K562 treated with DMSO at 1 percent for 48 hours (cell line): ENCODE measurements around the gene DOK5. TPM values are rescaled to one million over a fixed set of nuclear protein-coding genes. Genes with fewer than 3 reads are reported as not detected.

Source experiments
- total RNA-seq: library from RNA; unstranded; fragments of 300-600 nt; gene quantifications from 2 replicates; pipeline ENCODE4 v1.2.3, GENCODE V29; 2022; ENCODE audit warnings: low replicate concordance; ENCODE audit errors: extremely low read depth

Gene DOK5
- total RNA-seq, result not detected in 2 replicates

DNA sequence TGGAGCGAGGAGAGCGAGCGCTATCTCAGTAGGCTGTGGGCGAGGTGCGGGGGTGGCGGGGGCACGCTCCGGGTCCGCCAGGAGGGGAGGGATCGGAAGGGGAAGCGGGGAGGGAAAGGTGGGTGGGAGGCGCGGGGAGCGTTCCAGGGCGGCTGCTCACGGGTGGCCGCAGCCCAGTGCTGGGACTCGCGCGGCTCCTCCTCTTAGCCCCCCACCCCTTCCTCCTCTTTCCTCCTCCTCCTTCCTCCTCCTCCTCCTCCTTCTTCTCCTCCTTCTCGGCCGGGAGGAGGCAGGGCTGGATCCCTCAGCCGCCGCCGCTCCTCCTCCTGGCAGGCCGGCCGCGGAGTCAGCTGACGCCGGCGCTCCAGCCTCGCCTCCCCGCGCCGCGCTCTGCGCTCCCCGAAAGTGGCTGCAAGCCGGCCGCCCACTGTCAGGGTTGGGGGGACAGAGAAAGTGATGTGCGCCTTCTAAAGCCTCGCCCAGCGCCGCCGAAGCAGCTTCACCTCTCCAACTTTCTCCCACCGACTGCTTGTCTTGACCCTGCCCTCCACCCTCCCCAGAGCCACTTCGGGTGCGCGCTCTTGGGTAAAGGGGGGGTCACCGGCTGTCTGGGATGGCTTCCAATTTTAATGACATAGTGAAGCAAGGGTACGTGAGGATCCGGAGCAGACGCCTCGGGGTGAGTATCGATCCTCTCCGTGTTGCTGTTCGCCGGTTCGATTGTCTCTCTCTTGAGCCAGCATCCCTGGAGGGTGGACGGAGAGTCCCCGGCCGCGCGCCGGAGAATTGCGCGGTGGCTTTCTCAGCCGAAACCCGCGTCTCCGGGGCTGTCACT is at the start of gene DOK5:
Gene DOK5, plus strand, starts transcription at position 260 of the 835 bp plus-strand sequence. Its CDS starts 354 bp downstream, at position 614.

